HFF-Myc (cell line): ENCODE data around the gene EMILIN2.
"Not testable (repeated sequence)": the region's sequence is repeated elsewhere in the genome, so short reads cannot be mapped to it uniquely, and the experiment has no call there.

Experiments
- DNase-seq: peaks from one replicate; pipeline ENCODE4 v3.0.0-alpha.2; 2011; ENCODE audit warnings: low read depth; ENCODE audit errors: extremely low read depth
- H3K4me3 ChIP-seq: replicated peaks from 2 replicates; pipeline ENCODE4 v1.5.1; 2011; ENCODE audit warnings: low read depth, mild to moderate bottlenecking, control low read depth, low read length
- CTCF ChIP-seq: IDR thresholded peaks from 2 replicates; pipeline ENCODE4 v1.5.1; 2012; ENCODE audit warnings: mild to moderate bottlenecking, low read depth, low read length, control low read depth; ENCODE audit errors: missing control alignments

The EMILIN2 gene

GRCh38 chr18:2853173-2853925, 6.5 kb downstream of the EMILIN2 start:
- no peak for TF ChIP-seq CTCF
- DNase-seq: no peak

GRCh38 chr18:2853926-2854664, 7.3 kb downstream of the EMILIN2 start:
- H3K4me3 ChIP-seq: no peak overlapping the region
- DNase-seq: no peak
- no peak for TF ChIP-seq CTCF

More at GRCh38 chr18:2853173-2853925, 6.5 kb downstream of the EMILIN2 start:
- H3K4me3 ChIP-seq: no peak overlapping the region

GRCh38 chr18:2854875-2855274, 8.1 kb downstream of the EMILIN2 start:
- TF ChIP-seq CTCF: no peak
- no peak for DNase-seq
- H3K4me3 ChIP-seq: no peak overlapping the region

GRCh38 chr18:2855560-2856350, 8.9 kb downstream of the EMILIN2 start:
- H3K4me3 ChIP-seq: no peak overlapping the region
- no peak for DNase-seq
- no peak for TF ChIP-seq CTCF

GRCh38 chr18:2856547-2857170, 9.9 kb downstream of the EMILIN2 start:
- no peak for TF ChIP-seq CTCF
- no peak overlapping the region for H3K4me3 ChIP-seq
- no peak for DNase-seq

GRCh38 chr18:2857491-2858131, 10.8 kb downstream of the EMILIN2 start:
- 0 out of 2 replicates have a peak overlapping the region, but pooled peaks have one; percentile 1 for H3K4me3 ChIP-seq
- DNase-seq: no peak
- TF ChIP-seq CTCF: no peak

- H3K4me3 ChIP-seq, DNase-seq: not testable (repeated sequence)
Measured at GRCh38 chr18:2860397-2860796, 13.6 kb downstream of the EMILIN2 start.

GRCh38 chr18:2863997-2864396, 17.2 kb downstream of the EMILIN2 start:
- not testable (repeated sequence) for H3K4me3 ChIP-seq, DNase-seq

- not testable (repeated sequence) for H3K4me3 ChIP-seq, DNase-seq
Measured at GRCh38 chr18:2866465-2866864, 19.7 kb downstream of the EMILIN2 start.
